Measurements from ENCODE around the gene MAD1L1. TPM values are rescaled to one million over a fixed set of nuclear protein-coding genes. Genes with fewer than 3 reads are reported as not detected.

MAD1L1 gene
- total RNA-seq, 6 experiments from 2014 or later, result 15.1 to 37.4 (median 20.5) TPM

DNA sequence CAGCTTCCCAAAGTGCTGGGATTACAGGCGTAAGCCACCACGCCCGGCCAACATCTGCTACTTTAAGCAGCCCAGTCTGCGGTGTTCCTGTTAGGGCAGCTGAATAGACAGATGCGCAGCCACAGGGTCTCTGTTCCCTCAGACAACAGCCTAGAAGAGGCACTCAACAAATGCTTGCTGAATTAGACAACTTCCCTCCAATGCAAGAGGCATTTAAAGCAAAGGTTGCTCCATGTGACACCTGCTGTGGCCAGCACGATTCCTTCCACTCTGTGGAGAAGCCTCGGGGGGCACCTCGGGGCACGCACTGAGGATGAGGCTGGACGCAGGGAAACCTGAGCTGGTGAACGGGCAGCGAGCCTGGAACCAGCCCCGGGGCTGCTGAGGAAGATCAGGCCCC is 237.8 kb downstream of the MAD1L1 start:
- no peak overlapping the region for H3K27ac ChIP-seq
- no peaks in the 10 kb centered on the region for H3K9me3 ChIP-seq
- TF ChIP-seq, protein P1, sequence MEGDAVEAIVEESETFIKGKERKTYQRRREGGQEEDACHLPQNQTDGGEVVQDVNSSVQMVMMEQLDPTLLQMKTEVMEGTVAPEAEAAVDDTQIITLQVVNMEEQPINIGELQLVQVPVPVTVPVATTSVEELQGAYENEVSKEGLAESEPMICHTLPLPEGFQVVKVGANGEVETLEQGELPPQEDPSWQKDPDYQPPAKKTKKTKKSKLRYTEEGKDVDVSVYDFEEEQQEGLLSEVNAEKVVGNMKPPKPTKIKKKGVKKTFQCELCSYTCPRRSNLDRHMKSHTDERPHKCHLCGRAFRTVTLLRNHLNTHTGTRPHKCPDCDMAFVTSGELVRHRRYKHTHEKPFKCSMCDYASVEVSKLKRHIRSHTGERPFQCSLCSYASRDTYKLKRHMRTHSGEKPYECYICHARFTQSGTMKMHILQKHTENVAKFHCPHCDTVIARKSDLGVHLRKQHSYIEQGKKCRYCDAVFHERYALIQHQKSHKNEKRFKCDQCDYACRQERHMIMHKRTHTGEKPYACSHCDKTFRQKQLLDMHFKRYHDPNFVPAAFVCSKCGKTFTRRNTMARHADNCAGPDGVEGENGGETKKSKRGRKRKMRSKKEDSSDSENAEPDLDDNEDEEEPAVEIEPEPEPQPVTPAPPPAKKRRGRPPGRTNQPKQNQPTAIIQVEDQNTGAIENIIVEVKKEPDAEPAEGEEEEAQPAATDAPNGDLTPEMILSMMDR (IDR thresholded peaks at IDR 0.05), result no peak
- no peak for TF ChIP-seq POLR2A (IDR thresholded peaks at IDR 0.05)
- no peaks in the 10 kb centered on the region for H3K36me3 ChIP-seq
- H3K4me1 ChIP-seq, result peaks cover 0 to 12% (median 3%) of the 10 kb centered on the region in 4 donors
- H3K4me3 ChIP-seq, result no peak overlapping the region
- DNase-seq (no peak), ATAC-seq (no peak)
- intact Hi-C loops (cut with DNase I), result no loop called here
- WGBS (ENCODE audit: insufficient coverage, low coverage, low lambda C conversion rate, missing lambda C conversion rate), result 100% methylated on average over 5 of the region's 13 CpGs
- H3K27me3 ChIP-seq, result no peaks in the 10 kb centered on the region

DNA sequence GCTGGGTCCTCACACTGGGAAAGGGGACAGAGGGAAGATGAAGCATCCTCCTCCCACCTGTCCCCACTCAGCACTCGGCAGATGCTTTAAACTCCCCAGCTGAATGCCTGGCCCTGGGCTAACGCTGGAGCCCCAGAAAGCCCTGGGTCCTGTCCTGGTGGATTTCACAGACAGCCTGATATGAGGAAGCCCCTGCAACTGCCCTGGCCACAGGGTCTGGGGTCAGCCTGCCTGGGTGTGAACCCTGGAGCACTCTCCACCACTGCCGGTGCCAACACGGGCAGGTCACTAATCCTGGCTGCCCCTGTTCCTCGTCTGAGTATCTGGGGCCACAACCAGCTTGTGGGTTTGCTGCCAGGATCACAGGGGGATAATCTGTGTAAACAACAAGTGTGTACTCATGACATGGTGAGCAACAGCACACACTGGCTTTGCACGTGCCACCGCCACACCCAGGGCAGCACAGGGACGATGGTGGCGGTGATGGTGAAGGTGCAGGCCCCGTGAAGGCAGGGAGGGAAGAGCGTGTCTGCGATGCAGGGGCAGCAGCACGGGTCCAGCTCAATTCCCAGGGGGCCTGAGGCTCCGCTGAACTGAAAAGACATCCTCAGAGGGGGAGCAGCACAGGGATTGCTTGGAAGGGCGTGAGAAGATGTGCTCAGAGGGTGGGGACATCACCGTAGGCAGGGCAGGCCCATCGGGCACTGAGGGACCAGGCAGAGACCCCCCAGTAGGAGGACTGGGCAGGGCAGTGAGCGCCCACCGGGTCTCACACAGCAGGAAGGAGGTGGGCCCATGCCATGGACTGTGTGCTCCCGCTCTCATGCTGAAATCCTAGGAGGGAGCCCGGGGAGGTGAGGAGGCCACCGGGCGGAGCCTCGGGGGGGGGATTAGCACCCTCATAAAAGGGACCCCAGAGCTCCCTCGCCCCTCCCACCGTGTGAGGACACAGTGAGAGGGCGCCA is 238.7 kb downstream of the MAD1L1 start:
- peak; percentile 20 to 75 (median 48) for ATAC-seq
- H3K4me1 ChIP-seq, result peaks cover 0 to 12% (median 3%) of the 10 kb centered on the region in 4 donors
- no peaks in the 10 kb centered on the region for H3K9me3 ChIP-seq
- no peaks in the 10 kb centered on the region for H3K36me3 ChIP-seq
- WGBS (ENCODE audit: insufficient coverage, low coverage, low lambda C conversion rate, missing lambda C conversion rate), result 76% methylated on average over 9 of the region's 27 CpGs
- intact Hi-C loops (cut with DNase I), result no loop called here
- DNase-seq, result peak in 2 of 3 donors; percentile 67 to 68
- H3K27me3 ChIP-seq, result no peaks in the 10 kb centered on the region
- no peak overlapping the region for H3K4me3 ChIP-seq
- TF ChIP-seq, protein P1 (IDR thresholded peaks at IDR 0.05), result no peak
- no peak for TF ChIP-seq POLR2A (IDR thresholded peaks at IDR 0.05)
- H3K27ac ChIP-seq, result no peak overlapping the region

DNA sequence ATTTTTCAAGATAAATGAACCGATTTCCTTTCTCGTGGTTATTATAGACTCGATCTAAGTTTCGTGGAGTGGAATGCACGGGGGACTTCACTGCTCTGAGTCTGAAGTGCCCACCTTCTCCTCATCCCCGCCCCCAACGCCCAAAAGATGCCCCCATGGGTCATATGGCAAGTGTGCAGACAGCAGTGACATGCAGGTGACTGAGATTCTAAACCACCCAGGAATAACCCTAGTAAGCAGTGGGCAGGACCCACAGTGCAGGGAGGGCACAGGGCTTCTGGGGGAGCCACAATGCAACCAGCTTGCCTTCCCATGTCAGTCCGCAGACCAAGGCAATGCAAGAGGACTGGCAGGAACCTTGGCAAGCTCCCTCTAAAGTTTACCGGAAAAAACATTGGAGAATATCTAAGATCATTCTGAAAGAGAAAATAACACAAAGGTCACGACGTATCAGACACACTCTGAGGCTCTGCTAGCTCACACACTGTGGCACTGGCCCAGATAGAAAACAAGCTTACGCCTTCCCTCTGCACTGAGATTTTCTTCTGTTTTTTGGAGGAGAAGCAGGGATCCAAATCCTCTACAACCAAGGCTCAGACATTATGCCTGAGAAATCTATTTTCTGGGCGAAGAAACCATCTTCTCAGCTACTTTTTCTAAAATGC is 239.6 kb downstream of the MAD1L1 start:
- intact Hi-C loops (cut with DNase I), result no loop called here
- WGBS (ENCODE audit: insufficient coverage, low coverage, low lambda C conversion rate, missing lambda C conversion rate), result 68% methylated on average over 12 of the region's 13 CpGs
- peaks cover 0 to 12% (median 3%) of the 10 kb centered on the region in 4 donors for H3K4me1 ChIP-seq
- DNase-seq (no peak), ATAC-seq (peak; percentile 67 to 78 (median 74))
- H3K27me3 ChIP-seq, result no peaks in the 10 kb centered on the region
- no peak overlapping the region for H3K4me3 ChIP-seq
- H3K9me3 ChIP-seq, result no peaks in the 10 kb centered on the region
- TF ChIP-seq, protein P1 (IDR thresholded peaks at IDR 0.05), result no peak
- TF ChIP-seq POLR2A (IDR thresholded peaks at IDR 0.05), result no peak
- H3K36me3 ChIP-seq, result no peaks in the 10 kb centered on the region
- H3K27ac ChIP-seq, result no peak overlapping the region

DNA sequence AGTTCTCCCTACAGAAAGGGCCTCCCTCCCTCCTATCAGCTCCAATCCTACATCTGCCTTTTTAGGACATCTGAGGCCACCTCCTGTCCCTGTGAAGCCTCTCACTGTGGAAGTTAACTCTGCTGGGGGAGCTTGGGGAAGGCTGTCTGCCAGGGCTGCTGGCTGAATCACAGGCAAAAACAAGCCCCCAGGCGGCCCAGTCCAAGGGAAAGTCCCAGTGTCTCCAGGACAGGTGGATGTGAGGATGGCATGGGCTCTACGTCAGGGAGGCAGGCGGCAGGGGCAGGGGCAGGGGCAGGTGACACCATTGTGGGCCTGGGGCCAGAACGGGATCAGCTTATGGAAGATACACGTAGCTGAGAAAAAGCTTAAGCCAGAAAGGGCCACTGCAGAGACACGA is 240.2 kb downstream of the MAD1L1 start:
- TF ChIP-seq, protein P1 (IDR thresholded peaks at IDR 0.05), result no peak
- TF ChIP-seq POLR2A (IDR thresholded peaks at IDR 0.05), result no peak
- no peak overlapping the region for H3K27ac ChIP-seq
- H3K4me3 ChIP-seq, result no peak overlapping the region
- 80% methylated on average over 3 of the region's 6 CpGs for WGBS (ENCODE audit: insufficient coverage, low coverage, low lambda C conversion rate, missing lambda C conversion rate)
- H3K4me1 ChIP-seq, result peaks cover 0 to 12% (median 3%) of the 10 kb centered on the region in 4 donors
- DNase-seq (no peak), ATAC-seq (no peak)
- intact Hi-C loops (cut with DNase I), result no loop called here
- no peaks in the 10 kb centered on the region for H3K36me3 ChIP-seq
- no peaks in the 10 kb centered on the region for H3K9me3 ChIP-seq
- H3K27me3 ChIP-seq, result no peaks in the 10 kb centered on the region
